Measurements from ENCODE around the gene MEI1. TPM values are rescaled to one million over a fixed set of nuclear protein-coding genes. Genes with fewer than 3 reads are reported as not detected.
A peak's percentile ranks its signal among the peaks of the same experiment; 100 is the strongest.

Gene MEI1
- 10 to 100 TPM in 1 of 5 donors, 1 to 10 TPM in 2, not detected in 2; 1.7 to 15.2 (median 5.4) TPM for total RNA-seq
- 1 to 10 TPM; 1.6 to 3.7 (median 3.1) TPM for polyA plus RNA-seq
- long read RNA-seq, donor 1 = 0 reads
- long read RNA-seq, donor 2, partial matches to known transcripts = 0 of 1 reads
- long read RNA-seq, donor 2, other reads (novel, unspliced or antisense) = 0 of 1 reads
- long read RNA-seq, donor 3 = 0 reads
- long read RNA-seq, donor 4 = 0 reads
- long read RNA-seq, donor 5 = 0 reads
- long read RNA-seq, donor 6 = 0 reads
- long read RNA-seq, donor 7 = 0 reads
- long read RNA-seq, donor 8, partial matches to known transcripts = 0 of 1 reads
- long read RNA-seq, donor 8, other reads (novel, unspliced or antisense) = 0 of 1 reads
- long read RNA-seq, donor 9 = 0 reads
- long read RNA-seq, donor 10 = 0 reads

DNA sequence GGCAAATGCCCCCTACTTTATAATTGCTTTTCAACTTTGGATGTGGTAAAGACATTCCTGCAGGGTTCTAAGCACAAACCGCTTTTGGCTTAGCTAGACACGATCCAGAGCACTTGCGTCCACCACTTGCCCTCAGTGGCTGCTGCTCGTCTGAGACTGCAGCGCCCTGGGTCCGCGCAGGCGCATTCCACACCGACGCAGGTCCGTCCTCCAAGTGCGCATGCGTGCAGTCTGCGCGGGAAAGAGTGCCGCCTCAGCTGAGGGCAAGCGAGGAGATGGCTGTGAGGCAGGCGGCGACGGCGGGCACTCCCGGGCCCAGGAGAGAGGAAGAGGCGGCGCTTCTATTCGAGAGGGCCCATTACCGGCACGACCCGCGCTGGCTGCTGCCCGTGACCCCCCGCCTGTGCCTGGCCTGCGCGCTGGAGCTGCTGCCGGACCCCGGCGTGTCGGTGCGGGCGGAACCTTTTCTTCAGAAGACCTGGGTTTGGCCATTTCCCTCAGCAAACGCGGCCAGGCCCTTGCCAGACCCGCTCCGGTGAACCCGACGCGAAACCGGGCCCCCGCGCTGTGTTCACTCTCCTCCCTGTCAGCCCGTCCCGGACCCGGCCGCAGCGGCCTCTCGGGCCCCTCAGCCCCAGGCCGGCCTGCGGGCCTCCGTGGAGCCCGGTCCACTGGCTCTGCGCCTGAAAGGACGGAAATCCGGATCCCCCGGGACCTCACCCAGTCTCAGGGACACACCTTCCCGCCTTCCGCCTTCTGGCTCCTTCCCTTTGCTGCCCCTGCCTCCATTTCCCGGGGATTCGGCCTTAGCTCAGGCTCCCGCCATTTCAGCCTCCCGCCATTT lies at the start of gene MEI1:
MEI1 (plus strand) TSS at position 240 of the 844 bp plus-strand sequence; CDS start at position 276, 36 bp downstream.
- intact Hi-C loops (cut with DNase I; ENCODE audit: low total_unique reads) = loop anchor here (5.0 kb wide), 1 partner anchor 238 kb away; no protein-coding TSS in a partner anchor
- no peaks in the 10 kb centered on the region for H3K27me3 ChIP-seq
- peak in 2 of 3 donors; percentile 51 to 77 for TF ChIP-seq POLR2AphosphoS5 (IDR thresholded peaks at IDR 0.05)
- no peak for TF ChIP-seq POLR2A (IDR thresholded peaks at IDR 0.05)
- TF ChIP-seq EP300 (IDR thresholded peaks at IDR 0.05) = no peak
- TF ChIP-seq, protein P1, sequence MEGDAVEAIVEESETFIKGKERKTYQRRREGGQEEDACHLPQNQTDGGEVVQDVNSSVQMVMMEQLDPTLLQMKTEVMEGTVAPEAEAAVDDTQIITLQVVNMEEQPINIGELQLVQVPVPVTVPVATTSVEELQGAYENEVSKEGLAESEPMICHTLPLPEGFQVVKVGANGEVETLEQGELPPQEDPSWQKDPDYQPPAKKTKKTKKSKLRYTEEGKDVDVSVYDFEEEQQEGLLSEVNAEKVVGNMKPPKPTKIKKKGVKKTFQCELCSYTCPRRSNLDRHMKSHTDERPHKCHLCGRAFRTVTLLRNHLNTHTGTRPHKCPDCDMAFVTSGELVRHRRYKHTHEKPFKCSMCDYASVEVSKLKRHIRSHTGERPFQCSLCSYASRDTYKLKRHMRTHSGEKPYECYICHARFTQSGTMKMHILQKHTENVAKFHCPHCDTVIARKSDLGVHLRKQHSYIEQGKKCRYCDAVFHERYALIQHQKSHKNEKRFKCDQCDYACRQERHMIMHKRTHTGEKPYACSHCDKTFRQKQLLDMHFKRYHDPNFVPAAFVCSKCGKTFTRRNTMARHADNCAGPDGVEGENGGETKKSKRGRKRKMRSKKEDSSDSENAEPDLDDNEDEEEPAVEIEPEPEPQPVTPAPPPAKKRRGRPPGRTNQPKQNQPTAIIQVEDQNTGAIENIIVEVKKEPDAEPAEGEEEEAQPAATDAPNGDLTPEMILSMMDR (IDR thresholded peaks at IDR 0.05) = peak in 1 of 7 experiments; percentile 5
- no peaks in the 10 kb centered on the region for H3K9me3 ChIP-seq
- H3K4me3 ChIP-seq = peak within 1 kb of the TSS in 3 of 4 donors; percentile 1 to 21 (median 7)
- DNase-seq = peak; percentile 90 to 95
- 44 to 72% (median 45%) methylated on average over 30 to 69 of the region's 69 CpGs for WGBS, 5 donors
- H3K27ac ChIP-seq = no peak within 1 kb of the TSS
- peaks cover 17 to 24% (median 21%) of the 10 kb centered on the region in 4 donors for H3K4me1 ChIP-seq
- peaks cover 0 to 6% (median 3%) of the 10 kb centered on the region in 4 donors for H3K36me3 ChIP-seq

DNA sequence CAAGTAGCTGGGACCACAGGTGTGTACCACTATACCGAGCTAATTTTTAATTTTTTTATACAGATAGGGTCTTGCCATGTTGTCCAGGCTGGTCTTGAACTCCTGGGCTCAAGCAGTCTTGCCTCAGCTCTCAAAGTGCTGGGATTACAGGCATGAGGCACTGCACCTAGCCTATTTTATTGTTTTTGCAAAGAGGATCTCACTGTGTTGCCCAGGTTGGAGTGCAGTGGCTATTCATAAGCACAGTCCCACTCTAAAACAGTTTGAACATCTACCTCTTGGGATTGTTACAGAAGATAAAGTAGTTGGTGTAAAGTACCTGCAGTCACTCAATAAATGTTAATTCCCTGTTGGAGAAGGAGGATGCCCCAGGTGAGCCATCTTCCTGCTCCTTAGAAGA lies 49.1 kb upstream of the MEI1 start:
- Histone ChIP-seq H3K36me3 (peaks cover 84 to 100% (median 99%) of the 10 kb centered on the region in 4 donors), H3K27me3 (no peaks in the 10 kb centered on the region), H3K4me3 (no peak overlapping the region), H3K27ac (no peak overlapping the region), H3K9me3 (no peaks in the 10 kb centered on the region), H3K4me1 (peaks cover 0 to 6% (median 0%) of the 10 kb centered on the region in 4 donors)
- intact Hi-C loops (cut with DNase I; ENCODE audit: low total_unique reads) = no loop called here
- WGBS, 5 donors = 93 to 100% (median 96%) methylated on average over 1 of the region's 1 CpG
- DNase-seq = no peak
- TF ChIP-seq EP300 (IDR thresholded peaks at IDR 0.05) (no peak), POLR2A (IDR thresholded peaks at IDR 0.05) (no peak), POLR2AphosphoS5 (IDR thresholded peaks at IDR 0.05) (no peak)
- TF ChIP-seq, protein P1 (IDR thresholded peaks at IDR 0.05) = no peak

DNA sequence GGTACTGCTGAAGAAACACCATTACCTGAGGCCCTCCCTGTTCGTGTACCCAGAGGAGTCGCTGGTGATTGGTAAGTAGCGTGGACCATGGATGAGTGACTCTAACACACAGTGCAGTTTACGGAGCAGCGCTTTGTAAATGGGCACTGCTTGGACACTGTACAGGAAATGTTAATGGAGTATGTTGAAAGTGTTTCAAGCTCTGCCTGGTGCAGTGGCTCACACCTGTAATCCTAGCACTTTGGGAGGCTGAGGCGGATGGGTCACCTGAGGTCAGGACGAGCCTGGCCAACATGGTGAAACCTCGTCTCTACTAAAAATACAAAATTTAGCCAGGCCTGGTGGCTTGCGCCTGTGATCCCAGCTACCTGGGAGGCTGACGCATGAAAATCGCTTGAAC lies 48.5 kb upstream of the MEI1 start:
- no peaks in the 10 kb centered on the region for H3K27me3 ChIP-seq
- no peak overlapping the region for H3K27ac ChIP-seq
- 92 to 96% (median 93%) methylated on average over 11 of the region's 11 CpGs for WGBS, 5 donors
- intact Hi-C loops (cut with DNase I; ENCODE audit: low total_unique reads) = no loop called here
- H3K36me3 ChIP-seq = peaks cover 85 to 100% (median 99%) of the 10 kb centered on the region in 4 donors
- peaks cover 0 to 6% (median 0%) of the 10 kb centered on the region in 4 donors for H3K4me1 ChIP-seq
- no peak for DNase-seq
- TF ChIP-seq POLR2AphosphoS5 (IDR thresholded peaks at IDR 0.05) = no peak
- no peak for TF ChIP-seq EP300 (IDR thresholded peaks at IDR 0.05)
- no peak for TF ChIP-seq POLR2A (IDR thresholded peaks at IDR 0.05)
- TF ChIP-seq, protein P1 (IDR thresholded peaks at IDR 0.05) = no peak
- H3K9me3 ChIP-seq = no peaks in the 10 kb centered on the region
- H3K4me3 ChIP-seq = no peak overlapping the region

GRCh38 chr22:41654322-41654721 lies 45.0 kb upstream of the MEI1 start:
- peaks cover 0 to 6% (median 0%) of the 10 kb centered on the region in 4 donors for H3K4me1 ChIP-seq
- 74 to 84% (median 83%) methylated on average over 3 of the region's 3 CpGs for WGBS, 5 donors
- H3K36me3 ChIP-seq = peaks cover 90 to 100% (median 100%) of the 10 kb centered on the region in 4 donors
- intact Hi-C loops (cut with DNase I; ENCODE audit: low total_unique reads) = no loop called here
- H3K9me3 ChIP-seq = no peaks in the 10 kb centered on the region
- no peak for DNase-seq
- no peak overlapping the region for H3K27ac ChIP-seq
- TF ChIP-seq POLR2A (IDR thresholded peaks at IDR 0.05) (no peak), POLR2AphosphoS5 (IDR thresholded peaks at IDR 0.05) (no peak), EP300 (IDR thresholded peaks at IDR 0.05) (no peak)
- TF ChIP-seq, protein P1 (IDR thresholded peaks at IDR 0.05) = no peak
- H3K4me3 ChIP-seq = no peak overlapping the region
- H3K27me3 ChIP-seq = no peaks in the 10 kb centered on the region

Measured in stomach (tissue), 19 donors.